Peyer's patch (tissue), 4 donors: ENCODE data around the gene PCDH20.

Source experiments
- POLR2A ChIP-seq, 2 donors: fragments of 450-650 bp; IDR thresholded peaks; one replicate each; pipeline ENCODE4 v1.5.1; 2017; ENCODE audit warnings: antibody characterized with exemption in 2 of 2, mild to moderate bottlenecking in 2 of 2, moderate library complexity in 2 of 2
- TF ChIP-seq, protein P1 (sequence below), 6 experiments: fragments of 450-650 bp in 4 of 6; fragments of 200-600 bp in 2 of 6; sonication (generic) in 1 of 6; IDR thresholded peaks; one replicate each; pipeline ENCODE4 v1.5.1; 2017 to 2019; ENCODE audit warnings: antibody characterized with exemption in 6 of 6, mild to moderate bottlenecking in 3 of 6, moderate library complexity in 1 of 6

DNA sequence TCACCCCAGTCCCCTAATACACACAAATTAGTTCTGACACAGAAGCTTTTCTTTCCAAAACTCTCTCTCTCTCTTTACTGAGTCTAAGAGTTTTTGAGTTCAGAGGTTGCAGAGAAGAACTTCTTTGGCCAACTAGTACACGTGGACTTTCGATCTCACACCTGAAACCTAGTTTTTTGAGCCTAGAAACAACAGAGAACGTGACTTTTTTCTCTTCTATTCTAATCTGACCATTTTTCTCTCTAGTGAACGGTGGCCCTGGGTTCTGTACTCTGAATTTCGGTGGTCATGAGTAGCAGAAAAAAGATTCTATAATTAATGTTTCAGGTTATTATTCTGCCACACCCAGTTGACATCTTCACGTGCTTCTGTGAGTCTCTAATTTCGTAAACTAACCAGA, 24.2 kb downstream of the PCDH20 start:
- TF ChIP-seq, protein P1, sequence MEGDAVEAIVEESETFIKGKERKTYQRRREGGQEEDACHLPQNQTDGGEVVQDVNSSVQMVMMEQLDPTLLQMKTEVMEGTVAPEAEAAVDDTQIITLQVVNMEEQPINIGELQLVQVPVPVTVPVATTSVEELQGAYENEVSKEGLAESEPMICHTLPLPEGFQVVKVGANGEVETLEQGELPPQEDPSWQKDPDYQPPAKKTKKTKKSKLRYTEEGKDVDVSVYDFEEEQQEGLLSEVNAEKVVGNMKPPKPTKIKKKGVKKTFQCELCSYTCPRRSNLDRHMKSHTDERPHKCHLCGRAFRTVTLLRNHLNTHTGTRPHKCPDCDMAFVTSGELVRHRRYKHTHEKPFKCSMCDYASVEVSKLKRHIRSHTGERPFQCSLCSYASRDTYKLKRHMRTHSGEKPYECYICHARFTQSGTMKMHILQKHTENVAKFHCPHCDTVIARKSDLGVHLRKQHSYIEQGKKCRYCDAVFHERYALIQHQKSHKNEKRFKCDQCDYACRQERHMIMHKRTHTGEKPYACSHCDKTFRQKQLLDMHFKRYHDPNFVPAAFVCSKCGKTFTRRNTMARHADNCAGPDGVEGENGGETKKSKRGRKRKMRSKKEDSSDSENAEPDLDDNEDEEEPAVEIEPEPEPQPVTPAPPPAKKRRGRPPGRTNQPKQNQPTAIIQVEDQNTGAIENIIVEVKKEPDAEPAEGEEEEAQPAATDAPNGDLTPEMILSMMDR (IDR thresholded peaks at IDR 0.05), result no peak
- TF ChIP-seq POLR2A (IDR thresholded peaks at IDR 0.05), result no peak
